RWPE2 (cell line): ENCODE results near the gene TRIM6.
"Not testable (repeated sequence)": the region's sequence is repeated elsewhere in the genome, so short reads cannot be mapped to it uniquely, and the experiment has no call there.

Experiments
- ATAC-seq: fragments of 200-7000 bp; cut with Tn5 transposase; 3 replicates; pipeline ENCODE4 v1.9.1; 2021; ENCODE audit warnings: low read depth
- DNase-seq: peaks from one replicate; pipeline ENCODE4 v3.0.0-alpha.2; 2020; ENCODE audit warnings: low spot score
- H3K27ac ChIP-seq: fragments of 450-650 bp; 2 replicates; pipeline ENCODE4 v1.5.1; 2017; ENCODE audit warnings: mild to moderate bottlenecking; ENCODE audit not compliant: poor library complexity, severe bottlenecking
- H3K27me3 ChIP-seq: fragments of 250-450 bp; sonication (Bioruptor Pico); 2 replicates; pipeline ENCODE4 v1.5.1; 2021; ENCODE audit warnings: mild to moderate bottlenecking, moderate library complexity; ENCODE audit not compliant: insufficient read depth, poor library complexity, severe bottlenecking
- H3K36me3 ChIP-seq: fragments of 250-450 bp; sonication (Bioruptor Pico); 2 replicates; pipeline ENCODE4 v1.5.1; 2020; ENCODE audit warnings: low read depth, mild to moderate bottlenecking, moderate library complexity
- H3K4me1 ChIP-seq: fragments of 250-450 bp; sonication (Bioruptor Pico); 2 replicates; pipeline ENCODE4 v1.5.1; 2021; ENCODE audit warnings: mild to moderate bottlenecking, moderate library complexity; ENCODE audit not compliant: insufficient read depth, poor library complexity, severe bottlenecking
- H3K4me3 ChIP-seq: fragments of 250-450 bp; sonication (Bioruptor Pico); 2 replicates; pipeline ENCODE4 v1.5.1; 2021; ENCODE audit warnings: mild to moderate bottlenecking, moderate library complexity; ENCODE audit not compliant: severe bottlenecking
- H3K9me3 ChIP-seq: fragments of 250-450 bp; sonication (Bioruptor Pico); 2 replicates; pipeline ENCODE4 v1.5.1; 2021; ENCODE audit warnings: mild to moderate bottlenecking, moderate library complexity; ENCODE audit not compliant: severe bottlenecking
- CTCF ChIP-seq: fragments of 450-650 bp; IDR thresholded peaks from one replicate; pipeline ENCODE4 v1.5.1; 2017; ENCODE audit warnings: mild to moderate bottlenecking, moderate library complexity; ENCODE audit not compliant: poor library complexity, severe bottlenecking

Gene TRIM6

GRCh38 chr11:5592615-5593014 lies 3.8 kb upstream of the TRIM6 start:
- Histone ChIP-seq H3K9me3 (peaks cover 2% of the 10 kb centered on the region), H3K27ac (peak overlapping the region; percentile 23), H3K4me3 (no peak overlapping the region), H3K27me3 (no peaks in the 10 kb centered on the region), H3K36me3 (no peaks in the 10 kb centered on the region), H3K4me1 (peaks cover 3% of the 10 kb centered on the region)
- no peak for TF ChIP-seq CTCF
- DNase-seq: no peak
- ATAC-seq: no peak

GRCh38 chr11:5593146-5593545 lies 3.3 kb upstream of the TRIM6 start:
- ATAC-seq: no peak
- TF ChIP-seq CTCF: no peak
- DNase-seq: no peak
- Histone ChIP-seq H3K9me3 (peaks cover 2% of the 10 kb centered on the region), H3K36me3 (no peaks in the 10 kb centered on the region), H3K27me3 (no peaks in the 10 kb centered on the region), H3K27ac (peak overlapping the region; percentile 23), H3K4me1 (peaks cover 4% of the 10 kb centered on the region), H3K4me3 (no peak overlapping the region)

GRCh38 chr11:5597953-5598352 lies 1.5 kb downstream of the TRIM6 start:
- Histone ChIP-seq H3K27me3 (no peaks in the 10 kb centered on the region), H3K4me1 (peaks cover 21% of the 10 kb centered on the region), H3K27ac (peak overlapping the region; percentile 87), H3K36me3 (no peaks in the 10 kb centered on the region; the same call in 1 of the 2 replicates), H3K9me3 (peaks cover 2% of the 10 kb centered on the region), H3K4me3 (peak overlapping the region; percentile 46)
- ATAC-seq (no peak), DNase-seq (no peak)
- no peak for TF ChIP-seq CTCF

- H3K36me3 ChIP-seq: peaks cover 5% of the 10 kb centered on the region; the same call in 1 of the 2 replicates
- no peak overlapping the region for H3K27ac ChIP-seq
- peak; percentile 89 for TF ChIP-seq CTCF
- ATAC-seq (peak; percentile 70), DNase-seq (no peak)
- H3K4me1 ChIP-seq: peaks cover 22% of the 10 kb centered on the region
- H3K4me3 ChIP-seq: no peak overlapping the region
- no peaks in the 10 kb centered on the region for H3K9me3 ChIP-seq
- H3K27me3 ChIP-seq: no peaks in the 10 kb centered on the region
Measured at GRCh38 chr11:5600374-5600851, 4.0 kb downstream of the TRIM6 start.

- H3K9me3 ChIP-seq, ATAC-seq, H3K4me3 ChIP-seq, H3K27me3 ChIP-seq, DNase-seq, H3K27ac ChIP-seq: not testable (repeated sequence)
- H3K4me1 ChIP-seq: peaks cover 25% of the 10 kb centered on the region
- H3K36me3 ChIP-seq: peaks cover 15% of the 10 kb centered on the region; the same call in 1 of the 2 replicates
Measured at GRCh38 chr11:5602791-5603190, 6.4 kb downstream of the TRIM6 start.
